K562 (cell line): Measurements from ENCODE around the gene CTXND1. TPM values are rescaled to one million over a fixed set of nuclear protein-coding genes. Genes with fewer than 3 reads are reported as not detected.

Experiments
- ATAC-seq: fragments of 200-7000 bp; cut with Tn5 transposase; 3 replicates; pipeline ENCODE4 v1.9.1; 2020; ENCODE audit warnings: moderate library complexity
- BruUV-seq: library from RNA; stranded (reverse); fragments of 400-500 nt; replicated peaks from 2 replicates; lab custom pipeline; 2021; lab: Mats Ljungman, UMichigan
- CTCF ChIA-PET: fragments of 300-600 bp; formaldehyde crosslinking; extraction: SDS; loops from one replicate; lab custom pipeline; 2021; ENCODE audit warnings: low intra/inter-chr PET ratio; lab: Yijun Ruan, JAX
- POLR2A ChIA-PET: fragments of 300-600, 350-650 bp; sonication (Branson Sonifier 250); formaldehyde crosslinking; extraction: SDS; loops from one replicate; lab custom pipeline; 2021; ENCODE audit warnings: antibody characterized with exemption, inconsistent platforms; lab: Yijun Ruan, JAX
- DNase-seq, 4 experiments: peaks; one replicate each; pipeline versions ENCODE4 v3.0.0 to v3.0.0-alpha.2; 2011 to 2018; ENCODE audit warnings: low spot score in 3 of 4, mixed read lengths in 3 of 4; ENCODE audit errors: extremely low read depth in 1 of 4
- FAIRE-seq: peaks from 2 replicates; lab custom pipeline; 2011; peaks lifted over from hg19 to GRCh38; lab: Jason Lieb, UNC
- H2AFZ ChIP-seq: 2 replicates; pipeline ENCODE4 v1.6.0; 2011; ENCODE audit warnings: low read depth, low read length, control low read depth, inconsistent platforms
- H3K27ac ChIP-seq: fragments of 200-600 bp; 3 replicates; pipeline ENCODE4 v1.8.0; 2011; ENCODE audit warnings: low read depth, mild to moderate bottlenecking, control low read depth, inconsistent platforms, low read length, moderate library complexity, mixed read lengths; ENCODE audit errors: extremely low read depth
- H3K27me3 ChIP-seq, 2 experiments: fragments of 300-600 bp in 1 of 2; 2 replicates in 1 of 2; 3 replicates in 1 of 2; pipeline versions ENCODE4 v1.6.0 to v1.8.0; 2011; ENCODE audit warnings: inconsistent platforms in 2 of 2, low read length in 2 of 2, mild to moderate bottlenecking in 1 of 2, mixed read lengths in 1 of 2, moderate library complexity in 1 of 2; ENCODE audit not compliant: control insufficient read depth in 2 of 2, insufficient read depth in 2 of 2
- H3K36me3 ChIP-seq: fragments of 300-600 bp; 3 replicates; pipeline ENCODE4 v1.8.0; 2011; ENCODE audit warnings: mild to moderate bottlenecking, low read length, inconsistent platforms; ENCODE audit not compliant: control insufficient read depth, insufficient read depth
- H3K4me1 ChIP-seq, 2 experiments: fragments of 200-600 bp in 1 of 2; replicated peaks in 1 of 2; 2 replicates in 1 of 2; 3 replicates in 1 of 2; pipeline versions ENCODE4 v1.5.1 to v1.8.0; 2011; ENCODE audit warnings: inconsistent platforms in 2 of 2, low read length in 2 of 2, mild to moderate bottlenecking in 1 of 2, mixed read lengths in 1 of 2, moderate library complexity in 1 of 2; ENCODE audit not compliant: control insufficient read depth in 2 of 2, insufficient read depth in 2 of 2
- H3K4me2 ChIP-seq: 2 replicates; pipeline ENCODE4 v1.6.1; 2011; ENCODE audit warnings: low read length, control low read depth, inconsistent platforms, mixed read lengths; ENCODE audit not compliant: insufficient read depth
- H3K4me3 ChIP-seq: fragments of 200-600 bp; sonication (generic), shearing (Covaris generic); 2 replicates; pipeline ENCODE4 v1.5.1; 2016; ENCODE audit warnings: control low read depth, inconsistent platforms
- H3K79me2 ChIP-seq: fragments of 200-600 bp; 3 replicates; pipeline ENCODE4 v1.8.0; 2011; ENCODE audit warnings: low read length, inconsistent platforms; ENCODE audit not compliant: control insufficient read depth, insufficient read depth
- H3K9ac ChIP-seq, 2 experiments: 2 replicates each; pipeline versions ENCODE4 v1.6.0 to v1.6.1; 2011; ENCODE audit warnings: low read depth in 2 of 2, low read length in 2 of 2, control low read depth in 1 of 2, inconsistent platforms in 1 of 2, mild to moderate bottlenecking in 1 of 2, mixed read lengths in 1 of 2; ENCODE audit not compliant: insufficient read depth in 1 of 2
- H3K9me1 ChIP-seq: one replicate; pipeline ENCODE4 v1.6.0; 2011; ENCODE audit warnings: inconsistent platforms, mild to moderate bottlenecking, low read length, moderate library complexity; ENCODE audit not compliant: control insufficient read depth, insufficient read depth
- H3K9me3 ChIP-seq: replicated peaks from 2 replicates; pipeline ENCODE4 v1.5.1; 2011; ENCODE audit warnings: low read depth, low read length, inconsistent platforms; ENCODE audit not compliant: control insufficient read depth, insufficient read depth
- H4K20me1 ChIP-seq: replicated peaks from 2 replicates; pipeline ENCODE4 v1.6.1; 2011; ENCODE audit warnings: low read length, inconsistent platforms, mixed read lengths; ENCODE audit not compliant: control insufficient read depth, insufficient read depth
- ASH1L ChIP-seq: fragments of 450-650 bp; IDR thresholded peaks from 2 replicates; pipeline ENCODE4 v1.6.1; 2018; ENCODE audit warnings: borderline replicate concordance, mild to moderate bottlenecking, low read depth; ENCODE audit not compliant: partially characterized antibody
- DLX4 ChIP-seq: fragments of 250-450 bp; sonication (Bioruptor Pico); IDR thresholded peaks from 2 replicates; pipeline ENCODE4 v1.6.1; 2021; ENCODE audit warnings: mild to moderate bottlenecking
- DNMT1 ChIP-seq: fragments of 450-650 bp; IDR thresholded peaks from 2 replicates; pipeline ENCODE4 v1.6.1; 2016; ENCODE audit warnings: antibody characterized with exemption, mild to moderate bottlenecking
- IRF9 ChIP-seq: fragments of 450-650 bp; IDR thresholded peaks from 2 replicates; pipeline ENCODE4 v1.6.1; 2016; ENCODE audit warnings: missing biosample characterization, missing genetic modification characterization
- KLF10 ChIP-seq: fragments of 250-450 bp; sonication (Bioruptor Pico); IDR thresholded peaks from 2 replicates; pipeline ENCODE4 v1.6.1; 2021; ENCODE audit warnings: matching md5 sums
- MITF ChIP-seq: IDR thresholded peaks from 2 replicates; pipeline ENCODE4 v1.6.1; 2014; ENCODE audit warnings: antibody characterized with exemption
- NUFIP1 ChIP-seq: fragments of 450-650 bp; IDR thresholded peaks from 2 replicates; pipeline ENCODE4 v1.6.1; 2018; ENCODE audit not compliant: partially characterized antibody
- PBX2 ChIP-seq, 2 experiments: IDR thresholded peaks in 1 of 2; conservative IDR thresholded peaks in 1 of 2; 2 replicates each; pipeline ENCODE4 v1.6.1; 2016; ENCODE audit warnings: low read depth in 2 of 2, mild to moderate bottlenecking in 1 of 2, missing compliant biosample characterization in 1 of 2, missing genetic modification characterization in 1 of 2, moderate library complexity in 1 of 2
- PHF8 ChIP-seq: fragments of 200-600 bp; sonication (generic); IDR thresholded peaks from 2 replicates; pipeline ENCODE4 v1.6.1; 2012; ENCODE audit warnings: mixed run types, mild to moderate bottlenecking, inconsistent platforms, low read length, moderate library complexity, borderline replicate concordance
- PHTF2 ChIP-seq: fragments of 250-450 bp; sonication (Bioruptor Pico); IDR thresholded peaks from 2 replicates; pipeline ENCODE4 v1.5.0; 2021; ENCODE audit warnings: mild to moderate bottlenecking
- PML ChIP-seq: IDR thresholded peaks from 2 replicates; pipeline ENCODE4 v1.6.1; 2012; ENCODE audit warnings: low read length, inconsistent platforms
- PTRF ChIP-seq: fragments of 450-650 bp; IDR thresholded peaks from 2 replicates; pipeline ENCODE4 v1.6.1; 2016; ENCODE audit warnings: mild to moderate bottlenecking, missing genetic modification characterization, missing compliant biosample characterization
- RBM25 ChIP-seq: fragments of 200-400 bp; formaldehyde crosslinking; IDR thresholded peaks from 2 replicates; pipeline ENCODE4 v1.6.1; 2018; ENCODE audit warnings: low read length, low read depth, moderate library complexity; ENCODE audit not compliant: severe bottlenecking
- ZNF263 ChIP-seq: sonication (generic); formaldehyde crosslinking; IDR thresholded peaks from 2 replicates; pipeline ENCODE4 v1.8.0; 2022; ENCODE audit warnings: mild to moderate bottlenecking, missing genetic modification reagents, borderline replicate concordance
- ZNF354B ChIP-seq: fragments of 250-450 bp; sonication (Bioruptor Pico); IDR thresholded peaks from 2 replicates; pipeline ENCODE4 v1.4.0; 2020
- ZNF586 ChIP-seq: fragments of 450-650 bp; formaldehyde crosslinking; conservative IDR thresholded peaks from 2 replicates; pipeline ENCODE4 v1.4.0; 2020; ENCODE audit warnings: mild to moderate bottlenecking, moderate library complexity
- WGBS: fragments of 100-300 bp; shearing (Covaris generic); methylation state at CpG from one replicate; pipeline ENCODE4 v1.1.6; 2016; ENCODE audit warnings: low coverage, mixed read lengths; ENCODE audit not compliant: insufficient coverage; ENCODE audit errors: missing lambda C conversion rate; 5-methylcytosine and 5-hydroxymethylcytosine counted together
- in situ Hi-C: fragments of 300-500 bp; cut with MboI; formaldehyde crosslinking; loops from 4 replicates; pipeline ENCODE4 v1.15.0; 2018; ENCODE audit warnings: inconsistent platforms, mixed read lengths
- intact Hi-C: fragments of 100-400 bp; cut with micrococcal nuclease; formaldehyde crosslinking; loops from 2 replicates; pipeline ENCODE4 v1.14.2; 2022
- polyA plus RNA-seq, 8 experiments: library from polyadenylated mRNA; depleted of rRNA in 4 of 8; stranded (reverse) in 5 of 8; unstranded in 3 of 8; fragments of >200 nt; fragmentation: Nextera tagmentation in 2 of 8; fragmentation: Illumina TruSeq in 1 of 8; extraction: Ambion mirVana in 2 of 8; extraction: Trizol in 1 of 8; gene quantifications; 2 replicates each; pipeline versions ENCODE4 v1.2.1 to v1.2.3, GENCODE V29; 2011 to 2014; ENCODE audit warnings: inconsistent platforms in 1 of 8, missing spikeins in 1 of 8
- total RNA-seq, 7 experiments: library from RNA; depleted of rRNA in 6 of 7; stranded (reverse); fragments of >200 nt in 6 of 7; fragmentation: Illumina TruSeq in 2 of 7; extraction: Trizol in 2 of 7; gene quantifications; 2 replicates each; pipeline versions ENCODE4 v1.2.1 to v1.2.3, GENCODE V29; 2011 to 2021; ENCODE audit warnings: low replicate concordance in 1 of 7

CTXND1 gene
- total and polyA plus RNA-seq, 9 of the 15 experiments (the other 6 are each of a cell fraction or from before 2014, with no cell fraction given) = 0.04 TPM; not detected in 7

GRCh38 chr15:80168421-80168820 is 83.6 kb downstream of the CTXND1 start (continued):
- TF ChIP-seq PBX2 (CRISPR knock-in tag; IDR thresholded peaks at IDR 0.05; ENCODE audit: low read depth) (no peak), PBX2 (tag; conservative IDR thresholded peaks at IDR 0.05; ENCODE audit: low read depth) (no peak), MITF (no peak), DLX4 (CRISPR knock-in tag) (no peak), PML (no peak), ZNF263 (no peak)

- no peak overlapping the region for H3K27ac ChIP-seq
- H3K9ac ChIP-seq = no peak overlapping the region
- over 99% methylated on average over 7 of the region's 8 CpGs for WGBS
- no peaks in the 10 kb centered on the region for H3K9me3 ChIP-seq
- no peaks in the 10 kb centered on the region for H4K20me1 ChIP-seq
- no peaks in the 10 kb centered on the region for H3K27me3 ChIP-seq
- ATAC-seq (no peak), FAIRE-seq (no peak), DNase-seq (no peak)
- ChIA-PET CTCF (no interaction called here), POLR2A (interaction anchor here (0.5 kb wide), 1 partner anchor 1886 kb away, joined by 3 read pairs; no protein-coding TSS in a partner anchor)
- no peaks in the 10 kb centered on the region for H3K9me1 ChIP-seq
- intact Hi-C loops = no loop called here
- in situ Hi-C loops = loop anchor here (25.0 kb wide), 1 partner anchor 281 kb away; the partner anchor contains the start of gene MTHFS
- H3K4me1 ChIP-seq = no peaks in the 10 kb centered on the region
- no TSS peak for BruUV-seq
- H3K4me2 ChIP-seq = no peak overlapping the region
- H3K79me2 ChIP-seq = no peaks in the 10 kb centered on the region
- no peak overlapping the region for H2AFZ ChIP-seq
- H3K4me3 ChIP-seq = no peak overlapping the region
- H3K36me3 ChIP-seq = peaks cover 61% of the 10 kb centered on the region
- TF ChIP-seq ZNF354B (CRISPR knock-in tag) (no peak), DNMT1 (no peak), KLF10 (CRISPR knock-in tag) (no peak), NUFIP1 (no peak), ZNF586 (no peak), PHTF2 (CRISPR knock-in tag) (no peak), PHF8 (no peak), IRF9 (tag) (no peak), PTRF (tag) (no peak), RBM25 (no peak), ASH1L (no peak)
Observed at GRCh38 chr15:80167936-80168335, 84.1 kb downstream of the CTXND1 start.
